ENCODE data around the gene SPATA2. TPM values are rescaled to one million over a fixed set of nuclear protein-coding genes. Genes with fewer than 3 reads are reported as not detected.
A peak's percentile ranks its signal among the peaks of the same experiment; 100 is the strongest.

The SPATA2 gene
- total and polyA plus RNA-seq, 2 of the 13 experiments (the other 11 are each of a cell fraction or from before 2014, with no cell fraction given), result 3.2 to 8.7 TPM

GRCh38 chr20:49945701-49946477 is 30.6 kb upstream of the SPATA2 start (continued):
- TF ChIP-seq TBX2 (CRISPR knock-in tag; IDR thresholded peaks at IDR 0.05; ENCODE audit: borderline replicate concordance), result peak; percentile 100
- TF ChIP-seq AHDC1 (CRISPR knock-in tag; IDR thresholded peaks at IDR 0.05; ENCODE audit: borderline replicate concordance), result peak; percentile 83; the same call in 1 of the 2 replicates
- no peak for TF ChIP-seq TRIM22 (IDR thresholded peaks at IDR 0.05)
- TF ChIP-seq RORA (CRISPR knock-in tag; IDR thresholded peaks at IDR 0.05), result no peak
- TF ChIP-seq RBM39 (IDR thresholded peaks at IDR 0.05; ENCODE audit: low read depth, low read length, poor library complexity, severe bottlenecking), result no peak
- TF ChIP-seq REL (CRISPR knock-in tag; conservative IDR thresholded peaks at IDR 0.05), result no peak
- TF ChIP-seq ZNF350 (CRISPR knock-in tag; IDR thresholded peaks at IDR 0.05; ENCODE audit: borderline replicate concordance, low read depth), result peak; percentile 89; the same call in 1 of the 2 replicates
- TF ChIP-seq CSRNP1 (CRISPR knock-in tag; IDR thresholded peaks at IDR 0.05), result no peak
- no peak for TF ChIP-seq TCF7L2 (IDR thresholded peaks at IDR 0.05; ENCODE audit: low read depth, low read length)
- TF ChIP-seq ZNF280B (CRISPR knock-in tag; IDR thresholded peaks at IDR 0.05; ENCODE audit: borderline replicate concordance), result peak; percentile 66; the same call in 1 of the 2 replicates
- no peak for TF ChIP-seq ZBTB49 (CRISPR knock-in tag; IDR thresholded peaks at IDR 0.05; ENCODE audit: borderline replicate concordance)
- TF ChIP-seq ZNF674 (CRISPR knock-in tag; IDR thresholded peaks at IDR 0.05; ENCODE audit: low read depth), result no peak
- no peak for TF ChIP-seq ZNF724P (CRISPR knock-in tag; IDR thresholded peaks at IDR 0.05; ENCODE audit: borderline replicate concordance)

All from HepG2 (cell line).